H9 (cell line): ENCODE measurements around the gene WDR27. TPM values are rescaled to one million over a fixed set of nuclear protein-coding genes. Genes with fewer than 3 reads are reported as not detected.

Experiments used
- DNase-seq: peaks from one replicate; pipeline ENCODE4 v3.0.0-alpha.2; 2017
- H2AFZ ChIP-seq: one replicate; pipeline ENCODE4 v1.6.1; 2013; ENCODE audit warnings: mild to moderate bottlenecking, low read length, control low read depth, moderate library complexity
- H2AK5ac ChIP-seq: 2 replicates; pipeline ENCODE4 v1.6.1; 2013; ENCODE audit warnings: low read length, control low read depth, mixed read lengths; ENCODE audit not compliant: insufficient read length
- H2BK120ac ChIP-seq: one replicate; pipeline ENCODE4 v1.6.1; 2013; ENCODE audit warnings: low read depth, mild to moderate bottlenecking, low read length, control low read depth, inconsistent platforms; ENCODE audit not compliant: poor library complexity, severe bottlenecking
- H2BK12ac ChIP-seq: 2 replicates; pipeline ENCODE4 v1.6.1; 2013; ENCODE audit warnings: low read length, control low read depth, mixed read lengths, low read depth; ENCODE audit not compliant: insufficient read length
- H2BK15ac ChIP-seq: 2 replicates; pipeline ENCODE4 v1.6.1; 2013; ENCODE audit warnings: low read depth, low read length, control low read depth
- H2BK20ac ChIP-seq: one replicate; pipeline ENCODE4 v1.6.1; 2013; ENCODE audit warnings: low read depth, mild to moderate bottlenecking, low read length, control low read depth, inconsistent platforms; ENCODE audit not compliant: poor library complexity, severe bottlenecking
- H2BK5ac ChIP-seq: 2 replicates; pipeline ENCODE4 v1.6.1; 2013; ENCODE audit warnings: low read length, control low read depth, mixed read lengths; ENCODE audit not compliant: insufficient read length
- H3K14ac ChIP-seq: 2 replicates; pipeline ENCODE4 v1.6.1; 2013; ENCODE audit warnings: low read length, control low read depth; ENCODE audit not compliant: insufficient read depth
- H3K18ac ChIP-seq: 2 replicates; pipeline ENCODE4 v1.6.1; 2013; ENCODE audit warnings: low read depth, mild to moderate bottlenecking, mixed read lengths, low read length, control low read depth; ENCODE audit not compliant: insufficient read length
- H3K23ac ChIP-seq: 2 replicates; pipeline ENCODE4 v1.6.1; 2013; ENCODE audit warnings: low read length, control low read depth, mixed read lengths, low read depth; ENCODE audit not compliant: insufficient read length
- H3K23me2 ChIP-seq: 2 replicates; pipeline ENCODE4 v1.6.1; 2013; ENCODE audit warnings: low read depth, mild to moderate bottlenecking, mixed read lengths, low read length, control low read depth; ENCODE audit not compliant: insufficient read length, poor library complexity, severe bottlenecking
- H3K27ac ChIP-seq: 2 replicates; pipeline ENCODE4 v1.5.1; 2013; ENCODE audit warnings: low read length, control low read depth, mixed read lengths, low read depth; ENCODE audit not compliant: insufficient read length
- H3K27me3 ChIP-seq: 2 replicates; pipeline ENCODE4 v1.6.1; 2013; ENCODE audit warnings: low read length, control low read depth, inconsistent platforms; ENCODE audit not compliant: insufficient read depth
- H3K4ac ChIP-seq: 2 replicates; pipeline ENCODE4 v1.6.1; 2013; ENCODE audit warnings: low read depth, mild to moderate bottlenecking, control low read depth, inconsistent platforms, low read length, moderate library complexity
- H3K4me1 ChIP-seq: 2 replicates; pipeline ENCODE4 v1.6.1; 2013; ENCODE audit warnings: low read length, control low read depth, inconsistent platforms; ENCODE audit not compliant: insufficient read depth
- H3K4me2 ChIP-seq: 2 replicates; pipeline ENCODE4 v1.6.1; 2013; ENCODE audit warnings: low read length, control low read depth, mixed read lengths; ENCODE audit not compliant: insufficient read length, insufficient read depth
- H3K56ac ChIP-seq: 2 replicates; pipeline ENCODE4 v1.6.1; 2013; ENCODE audit warnings: low read depth, mild to moderate bottlenecking, mixed read lengths, low read length, control low read depth; ENCODE audit not compliant: insufficient read length
- H3K79me1 ChIP-seq: 2 replicates; pipeline ENCODE4 v1.6.1; 2013; ENCODE audit warnings: low read depth, mild to moderate bottlenecking, moderate library complexity, low read length, control low read depth, inconsistent platforms; ENCODE audit not compliant: insufficient read depth, poor library complexity, severe bottlenecking
- H3K79me2 ChIP-seq: 2 replicates; pipeline ENCODE4 v1.6.1; 2013; ENCODE audit warnings: low read length, control low read depth, inconsistent platforms; ENCODE audit not compliant: insufficient read depth
- H3K9ac ChIP-seq: 2 replicates; pipeline ENCODE4 v1.6.1; 2013; ENCODE audit warnings: low read length, control low read depth, mixed read lengths; ENCODE audit not compliant: insufficient read length; ENCODE audit errors: extremely low read depth
- H3K9me3 ChIP-seq: one replicate; pipeline ENCODE4 v1.6.1; 2013; ENCODE audit warnings: low read depth, low read length, inconsistent platforms; ENCODE audit not compliant: control insufficient read depth
- H3T11ph ChIP-seq: one replicate; pipeline ENCODE4 v1.6.1; 2013; ENCODE audit warnings: mild to moderate bottlenecking, low read length, control low read depth, inconsistent platforms
- H4K20me1 ChIP-seq: one replicate; pipeline ENCODE4 v1.6.1; 2013; ENCODE audit not compliant: control insufficient read depth, insufficient read length, insufficient read depth
- H4K5ac ChIP-seq: 2 replicates; pipeline ENCODE4 v1.6.1; 2013; ENCODE audit warnings: low read depth, mild to moderate bottlenecking, mixed read lengths, low read length, control low read depth; ENCODE audit not compliant: insufficient read length
- H4K8ac ChIP-seq: replicated peaks from 2 replicates; pipeline ENCODE4 v1.6.1; 2013; ENCODE audit warnings: low read length, control low read depth, mixed read lengths, low read depth; ENCODE audit not compliant: insufficient read length
- H4K91ac ChIP-seq: 2 replicates; pipeline ENCODE4 v1.6.1; 2013; ENCODE audit warnings: low read depth, mild to moderate bottlenecking, moderate library complexity, mixed read lengths, low read length, control low read depth; ENCODE audit not compliant: insufficient read length
- H3K27ac Mint-ChIP-seq, 3 experiments: 2 replicates in 2 of 3; 3 replicates in 1 of 3; pipeline ENCODE4 v1.8.0; 2020 to 2021; ENCODE audit warnings: mixed read lengths in 3 of 3, mild to moderate bottlenecking in 1 of 3, moderate library complexity in 1 of 3
- H3K27me3 Mint-ChIP-seq: 2 replicates; pipeline ENCODE4 v1.8.0; 2021; ENCODE audit warnings: low read depth, mild to moderate bottlenecking, moderate library complexity, mixed read lengths
- H3K36me3 Mint-ChIP-seq, 3 experiments: 2 replicates in 2 of 3; 3 replicates in 1 of 3; pipeline ENCODE4 v1.8.0; 2020 to 2021; ENCODE audit warnings: low read depth in 3 of 3, mixed read lengths in 3 of 3; ENCODE audit not compliant: insufficient read depth in 1 of 3
- H3K4me1 Mint-ChIP-seq, 2 experiments: 2 replicates each; pipeline ENCODE4 v1.8.0; 2020; ENCODE audit warnings: mixed read lengths in 2 of 2
- H3K4me3 Mint-ChIP-seq, 2 experiments: 2 replicates in 1 of 2; 3 replicates in 1 of 2; pipeline ENCODE4 v1.8.0; 2020 to 2021; ENCODE audit warnings: mild to moderate bottlenecking in 2 of 2, mixed read lengths in 2 of 2, moderate library complexity in 1 of 2
- H3K9me3 Mint-ChIP-seq, 2 experiments: 2 replicates in 1 of 2; 3 replicates in 1 of 2; pipeline ENCODE4 v1.8.0; 2020; ENCODE audit warnings: mild to moderate bottlenecking in 2 of 2, mixed read lengths in 2 of 2, moderate library complexity in 1 of 2
- WGBS: extraction: QIAGEN DNeasy Blood & Tissue Kit; methylation state at CpG from one replicate; pipeline ENCODE4 v1.1.7; 2013; ENCODE audit warnings: missing lambda C conversion rate, low lambda C conversion rate, mixed read lengths; ENCODE audit not compliant: insufficient read length; ENCODE audit errors: extremely low coverage; 5-methylcytosine and 5-hydroxymethylcytosine counted together
- total RNA-seq: library from RNA; stranded (reverse); gene quantifications from 2 replicates; pipeline ENCODE4 v1.2.1, GENCODE V29; 2021
- TF ChIP-seq, protein P1 (sequence below): fragments of 200-600 bp; sonication (generic); conservative IDR thresholded peaks from 3 replicates; pipeline ENCODE4 v1.8.0; 2021; ENCODE audit warnings: antibody characterized with exemption, mild to moderate bottlenecking

Gene WDR27
- total RNA-seq, 1 experiment from 2014 or later, result 48.7 TPM

DNA sequence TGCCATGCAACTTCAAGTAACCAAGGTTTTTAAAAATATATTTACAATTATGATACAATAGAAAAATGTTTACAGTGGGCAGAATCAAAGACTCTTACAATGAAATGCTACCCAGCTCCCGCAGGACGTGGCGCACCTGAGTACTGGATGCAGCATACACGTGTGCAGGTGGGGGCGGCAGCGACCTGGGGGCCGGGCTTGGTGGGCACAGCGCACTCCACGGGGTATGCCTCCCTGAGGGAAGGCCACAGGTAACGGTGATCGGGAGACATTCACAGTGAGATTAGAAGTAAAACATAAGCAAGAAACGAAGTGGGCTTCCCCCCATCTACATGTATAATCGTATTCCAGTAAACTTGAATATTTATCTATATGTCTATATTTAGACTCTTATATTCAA is 54.2 kb downstream of the WDR27 start:
- no peak overlapping the region for H4K91ac ChIP-seq
- H2BK20ac ChIP-seq, result no peak overlapping the region
- no peak overlapping the region for H3K56ac ChIP-seq
- H3K4ac ChIP-seq, result no peak overlapping the region
- no peak overlapping the region for H3K9ac ChIP-seq
- H3K36me3 Mint-ChIP-seq, result peaks cover 9 to 32% (median 10%) of the 10 kb centered on the region in 3 experiments; a peak in 6 of 7 replicates
- H2BK120ac ChIP-seq, result no peak overlapping the region
- H3K9me3 Mint-ChIP-seq, result no peaks in the 10 kb centered on the region
- no peaks in the 10 kb centered on the region for H3K79me2 ChIP-seq
- H3T11ph ChIP-seq, result no peak overlapping the region
- no peak for DNase-seq
- H3K4me3 Mint-ChIP-seq, result no peak overlapping the region
- H2AFZ ChIP-seq, result no peak overlapping the region
- no peak overlapping the region for H4K5ac ChIP-seq
- H3K4me1 ChIP-seq, result no peaks in the 10 kb centered on the region
- H4K20me1 ChIP-seq, result no peaks in the 10 kb centered on the region
- no peak overlapping the region for H2AK5ac ChIP-seq
- H3K9me3 ChIP-seq, result no peaks in the 10 kb centered on the region
- no peak overlapping the region for H2BK12ac ChIP-seq
- H3K4me2 ChIP-seq, result no peak overlapping the region
- no peak overlapping the region for H3K14ac ChIP-seq
- H3K27me3 Mint-ChIP-seq, result no peaks in the 10 kb centered on the region
- H3K23me2 ChIP-seq, result peaks cover 2% of the 10 kb centered on the region
- no peaks in the 10 kb centered on the region for H3K4me1 Mint-ChIP-seq
- no peak overlapping the region for H3K18ac ChIP-seq
- H3K27me3 ChIP-seq, result no peaks in the 10 kb centered on the region
- H4K8ac ChIP-seq, result no peak overlapping the region
- no peak overlapping the region for H3K27ac Mint-ChIP-seq
- no peak overlapping the region for H3K23ac ChIP-seq
- no peaks in the 10 kb centered on the region for H3K79me1 ChIP-seq
- H3K27ac ChIP-seq, result no peak overlapping the region
- TF ChIP-seq, protein P1, sequence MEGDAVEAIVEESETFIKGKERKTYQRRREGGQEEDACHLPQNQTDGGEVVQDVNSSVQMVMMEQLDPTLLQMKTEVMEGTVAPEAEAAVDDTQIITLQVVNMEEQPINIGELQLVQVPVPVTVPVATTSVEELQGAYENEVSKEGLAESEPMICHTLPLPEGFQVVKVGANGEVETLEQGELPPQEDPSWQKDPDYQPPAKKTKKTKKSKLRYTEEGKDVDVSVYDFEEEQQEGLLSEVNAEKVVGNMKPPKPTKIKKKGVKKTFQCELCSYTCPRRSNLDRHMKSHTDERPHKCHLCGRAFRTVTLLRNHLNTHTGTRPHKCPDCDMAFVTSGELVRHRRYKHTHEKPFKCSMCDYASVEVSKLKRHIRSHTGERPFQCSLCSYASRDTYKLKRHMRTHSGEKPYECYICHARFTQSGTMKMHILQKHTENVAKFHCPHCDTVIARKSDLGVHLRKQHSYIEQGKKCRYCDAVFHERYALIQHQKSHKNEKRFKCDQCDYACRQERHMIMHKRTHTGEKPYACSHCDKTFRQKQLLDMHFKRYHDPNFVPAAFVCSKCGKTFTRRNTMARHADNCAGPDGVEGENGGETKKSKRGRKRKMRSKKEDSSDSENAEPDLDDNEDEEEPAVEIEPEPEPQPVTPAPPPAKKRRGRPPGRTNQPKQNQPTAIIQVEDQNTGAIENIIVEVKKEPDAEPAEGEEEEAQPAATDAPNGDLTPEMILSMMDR, result no peak
- no peak overlapping the region for H2BK5ac ChIP-seq
- H2BK15ac ChIP-seq, result no peak overlapping the region
- no CpG with 5 or more reads among the region's 13 CpGs for WGBS
